ENCODE data around the gene INVS. TPM values are rescaled to one million over a fixed set of nuclear protein-coding genes. Genes with fewer than 3 reads are reported as not detected.
A peak's percentile ranks its signal among the peaks of the same experiment; 100 is the strongest.

Gene INVS
- total and polyA plus RNA-seq, 2 of the 4 experiments (the other 2 are of a cell fraction): 9.2 to 33.5 TPM

GRCh38 chr9:100167915-100168654, 69.0 kb downstream of the INVS start:
- Histone ChIP-seq H2BK15ac (ENCODE audit: low read depth, low read length) (no peak overlapping the region), H3K9me1 (ENCODE audit: insufficient read depth, low read length) (no peaks in the 10 kb centered on the region), H3K79me1 (ENCODE audit: low read depth in 1 of 2, low read length in 2 of 2) (peaks cover 0 to 4% of the 10 kb centered on the region in 2 experiments; a peak in 3 of 4 replicates), H3K36me3 (ENCODE audit: control insufficient read depth, insufficient read depth, low read length) (no peaks in the 10 kb centered on the region), H3K4me3 (ENCODE audit: insufficient read depth, low read depth, low read length) (no peak overlapping the region), H2AK5ac (ENCODE audit: low read depth, low read length) (no peak overlapping the region), H3K9ac (ENCODE audit: low read depth, low read length) (no peak overlapping the region), H2BK120ac (ENCODE audit: low read depth, low read length) (no peak overlapping the region), H4K91ac (ENCODE audit: insufficient read depth, low read depth, low read length) (no peak overlapping the region), H3K4me2 (ENCODE audit: low read depth, low read length) (no peak overlapping the region), H3K27me3 (ENCODE audit: control insufficient read depth, insufficient read depth, low read length) (no peaks in the 10 kb centered on the region), H3K18ac (ENCODE audit: low read depth, low read length) (no peak overlapping the region), H2BK20ac (ENCODE audit: low read depth, low read length) (no peak overlapping the region), H3K4me1 (ENCODE audit: control insufficient read depth, insufficient read depth, low read length) (peaks cover 3% of the 10 kb centered on the region), H2AFZ (replicated peaks; ENCODE audit: low read length, poor library complexity) (no peak overlapping the region), H2AK9ac (replicated peaks; ENCODE audit: low read depth, low read length, poor library complexity) (no peak overlapping the region), H2BK5ac (ENCODE audit: low read depth, low read length, poor library complexity, severe bottlenecking) (no peak overlapping the region), H3K27ac (ENCODE audit: insufficient read depth, low read length) (no peak overlapping the region), H4K8ac (ENCODE audit: low read depth in 2 of 2, low read length in 2 of 2) (no peak overlapping the region), H3K4ac (ENCODE audit: low read depth, low read length) (no peak overlapping the region), H3K9me3 (ENCODE audit: control insufficient read depth, insufficient read depth, low read length) (no peaks in the 10 kb centered on the region), H3K14ac (replicated peaks; ENCODE audit: low read depth, low read length) (no peak overlapping the region), H3K56ac (ENCODE audit: extremely low read depth, insufficient read depth, low read length) (no peak overlapping the region), H4K20me1 (ENCODE audit: insufficient read depth, low read length) (no peaks in the 10 kb centered on the region), H4K5ac (ENCODE audit: low read depth, low read length) (no peak overlapping the region), H3K23ac (ENCODE audit: low read depth, low read length) (no peak overlapping the region)
- in situ Hi-C loops (cut with MboI; ENCODE audit: low sequenced_read_pairs) (no loop called here), dilution Hi-C loops (cut with HindIII; ENCODE audit: low sequenced_read_pairs, unreplicated experiment) (no loop called here), intact Hi-C loops (cut with micrococcal nuclease) (no loop called here)
- peak; percentile 27 for DNase-seq
- TF ChIP-seq MAZ (IDR thresholded peaks at IDR 0.05; ENCODE audit: borderline replicate concordance, low read depth, low read length) (no peak), FOS (IDR thresholded peaks at IDR 0.05; ENCODE audit: low read depth, low read length) (no peak), USF2 (IDR thresholded peaks at IDR 0.05; ENCODE audit: low read depth, low read length) (no peak), MAFK (IDR thresholded peaks at IDR 0.05; ENCODE audit: low read depth, low read length) (no peak), CHD1 (IDR thresholded peaks at IDR 0.05; ENCODE audit: low read depth, low read length) (no peak), RFX5 (IDR thresholded peaks at IDR 0.05; ENCODE audit: low read depth, low read length) (no peak), BHLHE40 (IDR thresholded peaks at IDR 0.05; ENCODE audit: low read depth, low read length) (no peak), CEBPB (IDR thresholded peaks at IDR 0.05; ENCODE audit: low read depth, low read length) (no peak), RCOR1 (IDR thresholded peaks at IDR 0.05; ENCODE audit: insufficient replicate concordance, low read length) (no peak), RAD21 (IDR thresholded peaks at IDR 0.05; ENCODE audit: low read length) (no peak), CTCF (conservative IDR thresholded peaks at IDR 0.05; ENCODE audit: low read depth, low read length) (no peak; the same call in 1 of the 2 replicates), MXI1 (IDR thresholded peaks at IDR 0.05; ENCODE audit: borderline replicate concordance, low read depth, low read length) (no peak), SMC3 (IDR thresholded peaks at IDR 0.05; ENCODE audit: low read depth, low read length) (no peak)
- CTCF ChIA-PET: interaction anchor here (0.6 to 1.3 kb wide), 3 partner anchors 9 to 808 kb away, joined by 3 read pairs; no protein-coding TSS in a partner anchor
- 50% methylated on average over 3 of the region's 5 CpGs; no CpG with 5 or more reads in 1 of the 2 experiments for WGBS, 2 experiments (ENCODE audit: extremely low coverage in 2 of 2, insufficient read length in 1 of 2)
- POLR2A ChIA-PET (ENCODE audit: unreplicated experiment): no interaction called here
- no TSS peak for BruUV-seq (replicated peaks)
- ATAC-seq (ENCODE audit: low read depth): peak; percentile 70
